ENCODE measurements around the gene CRHR2. TPM values are rescaled to one million over a fixed set of nuclear protein-coding genes. Genes with fewer than 3 reads are reported as not detected.

CRHR2 gene
- polyA plus RNA-seq, 1 of the 3 experiments (the other 2 are of a cell fraction): not detected

GRCh38 chr7:30664184-30664885 lies 17.9 kb downstream of the CRHR2 start:
- TF ChIP-seq EP300 (IDR thresholded peaks at IDR 0.05; ENCODE audit: borderline replicate concordance in 1 of 2, low read depth in 1 of 2, low read length in 1 of 2) (no peak), GABPA (IDR thresholded peaks at IDR 0.05; ENCODE audit: low read depth) (no peak), EZH2phosphoT487 (IDR thresholded peaks at IDR 0.05; ENCODE audit: borderline replicate concordance, low read depth) (no peak), MAX (IDR thresholded peaks at IDR 0.05; ENCODE audit: low read depth) (no peak), NFIC (IDR thresholded peaks at IDR 0.05; ENCODE audit: borderline replicate concordance) (no peak), PBX3 (IDR thresholded peaks at IDR 0.05) (no peak), RCOR1 (IDR thresholded peaks at IDR 0.05; ENCODE audit: low read length) (no peak), GATA2 (CRISPR knock-in tag; IDR thresholded peaks at IDR 0.05) (no peak), TCF12 (IDR thresholded peaks at IDR 0.05) (no peak), POLR2AphosphoS5 (IDR thresholded peaks at IDR 0.05; ENCODE audit: low read depth, low read length) (no peak), USF1 (IDR thresholded peaks at IDR 0.05; ENCODE audit: borderline replicate concordance, low read depth) (no peak), TEAD4 (IDR thresholded peaks at IDR 0.05; ENCODE audit: borderline replicate concordance, insufficient read depth) (no peak), YY1 (IDR thresholded peaks at IDR 0.05; ENCODE audit: low read depth) (no peak), MEF2A (IDR thresholded peaks at IDR 0.05; ENCODE audit: borderline replicate concordance, low read depth) (no peak), RFX5 (IDR thresholded peaks at IDR 0.05; ENCODE audit: low read length) (no peak), CTCF (IDR thresholded peaks at IDR 0.05) (no peak), NRF1 (IDR thresholded peaks at IDR 0.05; ENCODE audit: low read depth, low read length) (no peak), MXI1 (IDR thresholded peaks at IDR 0.05; ENCODE audit: low read depth, low read length) (no peak)
- Histone ChIP-seq H3K27me3 (ENCODE audit: insufficient read depth) (peaks cover 8% of the 10 kb centered on the region), H3K9ac (no peak overlapping the region), H3K27ac (ENCODE audit: low read depth in 2 of 2, low read length in 1 of 2) (no peak overlapping the region), H2AFZ (ENCODE audit: low read depth) (no peak overlapping the region), H3K4me2 (no peak overlapping the region), H3K36me3 (replicated peaks in 1 of 2; ENCODE audit: control insufficient read depth in 1 of 2, insufficient read depth in 2 of 2, low read length in 1 of 2) (no peaks in the 10 kb centered on the region), H3K4me1 (ENCODE audit: control insufficient read depth in 1 of 2, insufficient read depth in 2 of 2, low read depth in 1 of 2, low read length in 1 of 2) (peaks cover 0 to 15% of the 10 kb centered on the region in 2 experiments; a peak in 2 of 4 replicates), H3K4me3 (ENCODE audit: low read depth in 2 of 2, low read length in 1 of 2) (no peak overlapping the region), H3K9me2 (no peaks in the 10 kb centered on the region), H3K79me2 (ENCODE audit: insufficient read depth) (no peaks in the 10 kb centered on the region), H4K20me1 (ENCODE audit: insufficient read depth) (no peaks in the 10 kb centered on the region), H3K9me3 (no peaks in the 10 kb centered on the region), H3F3A (replicated peaks; ENCODE audit: insufficient read depth) (no peaks in the 10 kb centered on the region)
- WGBS (ENCODE audit: low lambda C conversion rate): 26% methylated on average over 2 of the region's 2 CpGs
- DNase-seq: no peak
- ChIA-PET POLR2A (interaction anchor here (1.1 kb wide), 1 partner anchor 10 kb away, joined by 3 read pairs; no protein-coding TSS in a partner anchor), CTCF (interaction anchor here (0.8 to 3.4 kb wide), 6 partner anchors 9 to 76 kb away, joined by 3 to 24 read pairs (median 4); partner anchors contain the start of gene CRHR2)
